ENCODE data around the gene KCNIP1. TPM values are rescaled to one million over a fixed set of nuclear protein-coding genes. Genes with fewer than 3 reads are reported as not detected.

Gene KCNIP1
- total RNA-seq, 1 donor from 2014 or later: 8.7 TPM

- Mint-ChIP-seq H3K9me3 (ENCODE audit: low read depth) (no peaks in the 10 kb centered on the region), H3K4me3 (ENCODE audit: unreplicated experiment) (no peak overlapping the region), H3K4me1 (ENCODE audit: low read depth) (peaks cover 15% of the 10 kb centered on the region), H3K27ac (ENCODE audit: unreplicated experiment) (peak overlapping the region; percentile 34), H3K36me3 (ENCODE audit: low read depth) (no peaks in the 10 kb centered on the region), H3K27me3 (ENCODE audit: low read depth) (no peaks in the 10 kb centered on the region)
- TF ChIP-seq CTCF (IDR thresholded peaks at IDR 0.05): no peak
- no peak for DNase-seq (ENCODE audit: low spot score)
Observed at GRCh38 chr5:170554521-170555267, 50.9 kb downstream of the KCNIP1 start.

GRCh38 chr5:170557314-170557713, 53.5 kb downstream of the KCNIP1 start:
- no peak for TF ChIP-seq CTCF (IDR thresholded peaks at IDR 0.05)
- H3K4me1 Mint-ChIP-seq (ENCODE audit: low read depth): peaks cover 15% of the 10 kb centered on the region

GRCh38 chr5:170559296-170559695, 55.5 kb downstream of the KCNIP1 start:
- no peak for TF ChIP-seq CTCF (IDR thresholded peaks at IDR 0.05)
- Mint-ChIP-seq H3K36me3 (ENCODE audit: low read depth) (no peaks in the 10 kb centered on the region), H3K4me1 (ENCODE audit: low read depth) (peaks cover 12% of the 10 kb centered on the region), H3K27me3 (ENCODE audit: low read depth) (peaks cover 2% of the 10 kb centered on the region), H3K4me3 (ENCODE audit: unreplicated experiment) (no peak overlapping the region), H3K9me3 (ENCODE audit: low read depth) (no peaks in the 10 kb centered on the region), H3K27ac (ENCODE audit: unreplicated experiment) (no peak overlapping the region)
- no peak for DNase-seq (ENCODE audit: low spot score)

More at GRCh38 chr5:170557314-170557713, 53.5 kb downstream of the KCNIP1 start:
- no peaks in the 10 kb centered on the region for H3K9me3 Mint-ChIP-seq (ENCODE audit: low read depth)
- H3K36me3 Mint-ChIP-seq (ENCODE audit: low read depth): no peaks in the 10 kb centered on the region
- H3K27me3 Mint-ChIP-seq (ENCODE audit: low read depth): no peaks in the 10 kb centered on the region
- DNase-seq (ENCODE audit: low spot score): no peak
- H3K4me3 Mint-ChIP-seq (ENCODE audit: unreplicated experiment): no peak overlapping the region
- no peak overlapping the region for H3K27ac Mint-ChIP-seq (ENCODE audit: unreplicated experiment)

- TF ChIP-seq CTCF (IDR thresholded peaks at IDR 0.05): no peak
- Mint-ChIP-seq H3K4me3 (ENCODE audit: unreplicated experiment) (no peak overlapping the region), H3K36me3 (ENCODE audit: low read depth) (no peaks in the 10 kb centered on the region), H3K27ac (ENCODE audit: unreplicated experiment) (no peak overlapping the region), H3K27me3 (ENCODE audit: low read depth) (peaks cover 2% of the 10 kb centered on the region), H3K4me1 (ENCODE audit: low read depth) (peaks cover 9% of the 10 kb centered on the region), H3K9me3 (ENCODE audit: low read depth) (no peaks in the 10 kb centered on the region)
- DNase-seq (ENCODE audit: low spot score): no peak
Observed at GRCh38 chr5:170560938-170561337, 57.1 kb downstream of the KCNIP1 start.

GRCh38 chr5:170562166-170562874, 58.5 kb downstream of the KCNIP1 start:
- H3K36me3 Mint-ChIP-seq (ENCODE audit: low read depth): peaks cover 1% of the 10 kb centered on the region
- no peaks in the 10 kb centered on the region for H3K9me3 Mint-ChIP-seq (ENCODE audit: low read depth)
- H3K27ac Mint-ChIP-seq (ENCODE audit: unreplicated experiment): no peak overlapping the region
- DNase-seq (ENCODE audit: low spot score): no peak
- peaks cover 2% of the 10 kb centered on the region for H3K27me3 Mint-ChIP-seq (ENCODE audit: low read depth)
- H3K4me1 Mint-ChIP-seq (ENCODE audit: low read depth): peaks cover 8% of the 10 kb centered on the region
- no peak overlapping the region for H3K4me3 Mint-ChIP-seq (ENCODE audit: unreplicated experiment)
- no peak for TF ChIP-seq CTCF (IDR thresholded peaks at IDR 0.05)
